ENCODE data around the gene PTGER1.
"Not testable (repeated sequence)": the region's sequence is repeated elsewhere in the genome, so short reads cannot be mapped to it uniquely, and the experiment has no call there.

PTGER1 gene

GRCh38 chr19:14512406-14512961 lies 37.3 kb upstream of the PTGER1 start:
- Histone ChIP-seq H3K9me3 (no peaks in the 10 kb centered on the region), H3K36me3 (peaks cover 30% of the 10 kb centered on the region), H3K27ac (no peak overlapping the region), H3K4me1 (ENCODE audit: control insufficient read depth in 1 of 2, insufficient read depth in 1 of 2, low read depth in 1 of 2, low read length in 1 of 2) (peaks cover 74 to 75% of the 10 kb centered on the region in 2 experiments), H3K27me3 (no peaks in the 10 kb centered on the region), H3K4me3 (ENCODE audit: low read depth in 1 of 2, low read length in 1 of 2) (no peak overlapping the region)
- TF ChIP-seq CTCF (IDR thresholded peaks at IDR 0.05) = no peak

GRCh38 chr19:14511229-14511593 lies 36.1 kb upstream of the PTGER1 start:
- TF ChIP-seq CTCF (IDR thresholded peaks at IDR 0.05) = no peak
- Histone ChIP-seq H3K9me3 (no peaks in the 10 kb centered on the region), H3K27ac (peak overlapping the region; percentile 90), H3K27me3 (no peaks in the 10 kb centered on the region), H3K4me1 (ENCODE audit: control insufficient read depth in 1 of 2, insufficient read depth in 1 of 2, low read depth in 1 of 2, low read length in 1 of 2) (peaks cover 72 to 75% of the 10 kb centered on the region in 2 experiments), H3K36me3 (peaks cover 25% of the 10 kb centered on the region), H3K4me3 (ENCODE audit: low read depth in 1 of 2, low read length in 1 of 2) (peak overlapping the region in 1 of 2 experiments; percentile 34)

GRCh38 chr19:14510311-14511228 lies 35.4 kb upstream of the PTGER1 start:
- Histone ChIP-seq H3K27ac (peak overlapping the region; percentile 90), H3K9me3 (no peaks in the 10 kb centered on the region), H3K4me1 (ENCODE audit: control insufficient read depth in 1 of 2, insufficient read depth in 1 of 2, low read depth in 1 of 2, low read length in 1 of 2) (peaks cover 72 to 75% of the 10 kb centered on the region in 2 experiments), H3K36me3 (peaks cover 18% of the 10 kb centered on the region), H3K27me3 (no peaks in the 10 kb centered on the region), H3K4me3 (ENCODE audit: low read depth in 1 of 2, low read length in 1 of 2) (peak overlapping the region; percentile 34 to 40)
- TF ChIP-seq CTCF (IDR thresholded peaks at IDR 0.05) = no peak

- H3K4me1 ChIP-seq (ENCODE audit: control insufficient read depth in 1 of 2, insufficient read depth in 1 of 2, low read depth in 1 of 2, low read length in 1 of 2) = peaks cover 68 to 72% of the 10 kb centered on the region in 2 experiments
- no peaks in the 10 kb centered on the region for H3K27me3 ChIP-seq
- H3K27ac ChIP-seq = peak overlapping the region; percentile 90
- no peaks in the 10 kb centered on the region for H3K36me3 ChIP-seq
- TF ChIP-seq CTCF (IDR thresholded peaks at IDR 0.05) = peak; percentile 28
- H3K4me3 ChIP-seq (ENCODE audit: low read depth in 1 of 2, low read length in 1 of 2) = peak overlapping the region; percentile 27 to 32
- H3K9me3 ChIP-seq = no peaks in the 10 kb centered on the region
Measured at GRCh38 chr19:14507704-14508542, 32.8 kb upstream of the PTGER1 start.

GRCh38 chr19:14505488-14506239 lies 30.5 kb upstream of the PTGER1 start:
- Histone ChIP-seq H3K4me3 (ENCODE audit: low read depth in 1 of 2, low read length in 1 of 2) (no peak overlapping the region), H3K9me3 (no peaks in the 10 kb centered on the region), H3K27ac (peak overlapping the region; percentile 90), H3K27me3 (no peaks in the 10 kb centered on the region), H3K4me1 (ENCODE audit: control insufficient read depth in 1 of 2, insufficient read depth in 1 of 2, low read depth in 1 of 2, low read length in 1 of 2) (peaks cover 59 to 67% of the 10 kb centered on the region in 2 experiments), H3K36me3 (no peaks in the 10 kb centered on the region)
- TF ChIP-seq CTCF (IDR thresholded peaks at IDR 0.05) = peak; percentile 80

GRCh38 chr19:14504575-14504974 lies 29.4 kb upstream of the PTGER1 start:
- not testable (repeated sequence) for H3K4me3 ChIP-seq (ENCODE audit: low read depth in 1 of 2, low read length in 1 of 2); H3K36me3 ChIP-seq; H3K27me3 ChIP-seq; H3K9me3 ChIP-seq; H3K27ac ChIP-seq
- H3K4me1 ChIP-seq (ENCODE audit: control insufficient read depth in 1 of 2, insufficient read depth in 1 of 2, low read depth in 1 of 2, low read length in 1 of 2) = peaks cover 48 to 56% of the 10 kb centered on the region in 2 experiments
